ENCODE data around the gene PCNX2.

Gene PCNX2

DNA sequence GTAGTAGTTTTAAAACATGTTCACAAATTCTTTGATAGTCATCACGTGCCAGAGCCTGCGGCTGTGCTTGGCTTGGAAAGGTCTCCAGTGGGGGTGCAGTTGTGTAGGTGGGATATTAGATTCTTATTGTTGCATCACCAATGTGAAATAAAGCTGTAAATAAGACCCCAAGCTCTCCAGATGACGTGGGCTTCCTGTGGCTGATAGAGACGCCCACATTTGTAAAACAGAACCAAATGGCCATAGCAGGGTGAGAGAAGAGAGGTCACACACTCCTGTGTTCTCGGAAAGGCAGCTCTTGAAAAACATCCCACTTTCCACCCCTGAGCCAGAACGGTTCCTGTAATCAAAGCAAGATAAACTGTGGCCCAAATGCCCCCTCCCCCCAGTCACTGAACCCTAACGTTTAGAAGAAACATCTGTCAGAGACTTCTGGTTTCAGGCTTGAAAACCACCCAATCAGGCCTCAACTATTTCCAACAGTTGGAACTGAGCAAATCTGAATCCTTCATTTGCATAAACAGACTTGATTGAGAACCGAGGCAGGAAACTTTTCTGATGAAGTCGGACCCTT, 351.8 kb downstream of the PCNX2 start:
- no peak overlapping the region for H3K4me3 ChIP-seq (ENCODE audit: low read length)
- H3K27ac ChIP-seq (ENCODE audit: low read depth, low read length): no peak overlapping the region
- H3K27me3 ChIP-seq (ENCODE audit: insufficient read depth, low read length): no peaks in the 10 kb centered on the region
- no peaks in the 10 kb centered on the region for H3K9me3 ChIP-seq (ENCODE audit: insufficient read depth, low read depth, low read length)
- H3K36me3 ChIP-seq (ENCODE audit: insufficient read depth, low read length): no peaks in the 10 kb centered on the region
- no peaks in the 10 kb centered on the region for H3K4me1 ChIP-seq (ENCODE audit: insufficient read depth, low read length)
- no peak overlapping the region for H3K9ac ChIP-seq (ENCODE audit: low read depth, low read length)
- WGBS: 88% methylated on average over 9 of the region's 9 CpGs

DNA sequence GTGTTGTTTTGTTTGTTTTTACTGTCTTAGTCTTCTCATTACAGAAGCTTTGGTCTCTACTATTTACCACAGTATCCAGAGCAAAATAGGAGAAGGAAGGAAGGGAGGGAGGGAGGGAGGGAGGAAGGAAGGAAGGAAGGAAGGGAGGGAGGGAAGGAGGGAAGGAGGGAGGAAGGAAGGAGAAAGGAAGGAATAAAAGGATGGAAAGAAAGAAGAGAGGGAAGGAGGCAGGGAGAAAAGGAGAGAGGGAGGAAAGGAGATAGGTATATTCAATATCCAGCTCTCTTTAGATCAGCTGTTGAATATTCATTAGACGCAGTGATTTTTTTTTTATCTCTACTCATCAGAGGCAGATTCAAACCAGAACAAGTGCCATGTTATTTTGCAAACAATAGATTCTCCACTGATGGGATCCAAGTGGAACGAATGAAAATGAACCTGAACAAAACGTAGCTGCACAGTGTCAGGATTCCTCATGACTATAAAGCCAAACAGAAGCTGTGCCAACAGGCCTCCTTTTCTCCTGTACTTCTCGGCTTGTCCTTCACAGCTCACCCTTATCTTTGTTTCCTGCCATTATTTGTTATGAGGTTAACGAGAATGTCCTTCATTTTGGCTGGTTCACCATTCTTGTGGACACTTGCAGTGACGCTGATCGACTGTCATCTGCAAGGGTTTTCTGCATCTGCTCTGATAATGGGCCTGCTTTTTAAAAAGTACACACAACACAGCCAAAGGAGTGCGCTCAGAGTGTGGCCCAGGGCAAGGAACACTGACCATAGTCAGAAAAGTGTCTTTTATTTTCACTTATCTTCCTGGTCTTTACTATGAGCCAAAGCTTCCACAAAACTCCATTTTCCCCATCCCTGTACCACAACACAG, 352.9 kb downstream of the PCNX2 start:
- Histone ChIP-seq H3K27ac (ENCODE audit: low read depth, low read length) (no peak overlapping the region), H3K4me1 (ENCODE audit: insufficient read depth, low read length) (no peaks in the 10 kb centered on the region), H3K4me3 (ENCODE audit: low read length) (no peak overlapping the region), H3K9ac (ENCODE audit: low read depth, low read length) (no peak overlapping the region), H3K36me3 (ENCODE audit: insufficient read depth, low read length) (no peaks in the 10 kb centered on the region), H3K9me3 (ENCODE audit: insufficient read depth, low read depth, low read length) (no peaks in the 10 kb centered on the region), H3K27me3 (ENCODE audit: insufficient read depth, low read length) (no peaks in the 10 kb centered on the region)
- WGBS: 90% methylated on average over 8 of the region's 8 CpGs

DNA sequence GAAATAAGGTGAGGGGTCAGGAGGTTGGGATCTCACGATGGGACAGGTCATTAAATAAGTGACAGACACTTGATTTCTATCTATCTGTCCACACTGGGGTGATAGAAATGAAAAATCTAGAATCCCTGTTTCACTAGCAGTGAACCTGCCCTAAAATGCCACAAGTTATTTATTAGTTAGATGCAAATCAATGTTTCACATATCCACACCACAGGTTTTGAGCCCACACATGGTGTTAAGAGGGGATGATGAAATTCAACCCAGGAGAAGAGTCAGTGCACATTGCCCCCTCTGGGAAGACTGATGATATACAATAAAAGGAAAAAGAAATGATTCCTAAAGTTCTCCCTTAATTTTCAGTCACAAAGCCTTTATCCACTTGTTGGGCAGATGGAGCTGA, 355.3 kb downstream of the PCNX2 start:
- Histone ChIP-seq H3K27ac (ENCODE audit: low read depth, low read length) (no peak overlapping the region), H3K4me3 (ENCODE audit: low read length) (no peak overlapping the region), H3K36me3 (ENCODE audit: insufficient read depth, low read length) (no peaks in the 10 kb centered on the region), H3K27me3 (ENCODE audit: insufficient read depth, low read length) (no peaks in the 10 kb centered on the region), H3K9me3 (ENCODE audit: insufficient read depth, low read depth, low read length) (no peaks in the 10 kb centered on the region), H3K4me1 (ENCODE audit: insufficient read depth, low read length) (no peaks in the 10 kb centered on the region), H3K9ac (ENCODE audit: low read depth, low read length) (no peak overlapping the region)
- 100% methylated on average over 1 of the region's 1 CpG for WGBS

DNA sequence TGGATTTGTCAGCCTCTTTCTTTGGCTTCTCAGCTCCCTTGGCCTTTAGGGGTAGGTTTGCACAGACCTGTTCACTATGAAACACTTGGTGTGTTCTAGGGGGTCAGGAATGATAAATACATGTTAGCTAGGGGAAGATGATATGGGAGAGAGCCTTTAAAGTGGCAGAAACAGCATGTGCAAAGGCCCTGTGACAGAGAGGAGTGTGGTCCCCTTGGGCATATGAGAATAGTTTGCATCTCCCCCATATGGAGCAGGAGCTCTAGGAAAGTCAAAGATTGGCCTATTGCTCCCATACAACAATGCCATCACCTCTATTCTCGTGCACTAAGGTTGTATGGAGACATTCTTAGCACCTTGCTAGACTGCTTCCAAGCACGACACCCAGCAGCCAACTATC, 355.8 kb downstream of the PCNX2 start:
- 98% methylated on average over 2 of the region's 2 CpGs for WGBS
- Histone ChIP-seq H3K27ac (ENCODE audit: low read depth, low read length) (no peak overlapping the region), H3K4me3 (ENCODE audit: low read length) (no peak overlapping the region), H3K9me3 (ENCODE audit: insufficient read depth, low read depth, low read length) (no peaks in the 10 kb centered on the region), H3K36me3 (ENCODE audit: insufficient read depth, low read length) (no peaks in the 10 kb centered on the region), H3K27me3 (ENCODE audit: insufficient read depth, low read length) (no peaks in the 10 kb centered on the region), H3K9ac (ENCODE audit: low read depth, low read length) (no peak overlapping the region), H3K4me1 (ENCODE audit: insufficient read depth, low read length) (no peaks in the 10 kb centered on the region)

DNA sequence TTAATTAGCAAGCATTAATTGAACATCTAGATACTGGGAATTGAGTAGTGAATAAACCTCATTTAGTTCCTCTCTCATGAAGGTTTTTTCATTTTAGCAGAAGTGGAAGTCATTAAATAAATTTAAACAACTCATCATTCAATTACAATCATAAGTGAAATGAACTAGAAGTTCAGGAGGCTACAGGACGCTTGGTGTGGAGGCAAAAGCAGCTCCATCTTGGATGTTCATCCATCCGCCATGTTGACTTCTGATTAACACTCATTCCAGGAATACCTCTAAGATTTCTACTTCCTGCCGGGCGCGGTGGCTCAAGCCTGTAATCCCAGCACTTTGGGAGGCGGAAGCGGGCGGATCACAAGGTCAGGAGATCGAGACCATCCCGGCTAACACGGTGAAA, 356.6 kb downstream of the PCNX2 start:
- Histone ChIP-seq H3K4me3 (ENCODE audit: low read length) (no peak overlapping the region), H3K9ac (ENCODE audit: low read depth, low read length) (no peak overlapping the region), H3K9me3 (ENCODE audit: insufficient read depth, low read depth, low read length) (no peaks in the 10 kb centered on the region), H3K36me3 (ENCODE audit: insufficient read depth, low read length) (no peaks in the 10 kb centered on the region), H3K27me3 (ENCODE audit: insufficient read depth, low read length) (no peaks in the 10 kb centered on the region), H3K4me1 (ENCODE audit: insufficient read depth, low read length) (no peaks in the 10 kb centered on the region), H3K27ac (ENCODE audit: low read depth, low read length) (no peak overlapping the region)
- 90% methylated on average over 9 of the region's 11 CpGs for WGBS

DNA sequence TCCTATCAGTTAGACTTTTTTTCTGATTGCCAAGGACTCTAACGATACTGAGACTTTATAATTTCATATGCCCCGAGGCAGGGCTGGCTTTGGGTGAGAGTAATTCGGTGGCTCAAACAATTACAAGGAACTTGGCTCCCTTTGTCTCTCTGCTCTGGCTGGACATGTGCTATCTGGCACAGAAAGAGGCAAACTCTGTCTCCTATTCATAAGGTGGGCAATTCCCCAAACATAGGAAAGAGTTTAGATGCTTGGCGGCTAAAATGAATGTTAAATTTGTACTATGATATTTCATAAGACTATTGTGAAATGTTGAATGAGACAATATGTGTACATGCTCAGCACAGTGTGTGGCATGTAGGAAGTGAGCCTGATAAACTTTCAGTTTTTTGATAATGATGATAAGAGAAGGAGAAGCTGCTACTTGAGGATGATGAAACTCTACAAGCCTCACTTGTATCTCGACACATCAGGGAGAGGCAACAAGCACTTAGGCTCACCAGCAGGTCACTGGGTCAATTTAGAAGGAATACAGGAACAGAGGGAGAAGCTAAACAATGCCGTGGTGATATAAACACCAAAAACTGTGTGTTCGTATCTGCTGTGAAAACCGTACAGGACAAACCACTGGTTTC, 357.7 kb downstream of the PCNX2 start:
- Histone ChIP-seq H3K9me3 (ENCODE audit: insufficient read depth, low read depth, low read length) (no peaks in the 10 kb centered on the region), H3K4me3 (ENCODE audit: low read length) (no peak overlapping the region), H3K27ac (ENCODE audit: low read depth, low read length) (no peak overlapping the region), H3K9ac (ENCODE audit: low read depth, low read length) (no peak overlapping the region), H3K27me3 (ENCODE audit: insufficient read depth, low read length) (no peaks in the 10 kb centered on the region), H3K36me3 (ENCODE audit: insufficient read depth, low read length) (no peaks in the 10 kb centered on the region), H3K4me1 (ENCODE audit: insufficient read depth, low read length) (no peaks in the 10 kb centered on the region)
- 93% methylated on average over 8 of the region's 8 CpGs for WGBS

DNA sequence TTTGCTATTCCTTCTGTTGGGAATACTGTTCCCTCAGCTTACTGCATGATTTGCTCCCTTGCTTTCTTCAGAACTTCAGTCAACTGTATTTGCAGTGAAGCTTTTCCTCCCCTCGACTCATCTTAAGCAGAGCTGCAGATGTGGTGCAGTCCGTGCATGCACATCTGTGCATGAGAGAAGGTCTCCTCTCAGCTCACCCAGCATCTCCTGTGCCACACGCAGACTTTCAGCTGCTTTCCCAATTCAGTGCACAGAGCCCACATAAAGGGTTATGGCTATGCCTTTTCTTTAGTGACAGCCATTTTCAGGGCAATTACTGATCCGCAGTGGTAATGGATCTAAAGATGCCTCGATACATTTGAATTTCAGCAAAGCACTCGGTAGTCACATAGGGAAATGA, 358.6 kb downstream of the PCNX2 start:
- Histone ChIP-seq H3K4me1 (ENCODE audit: insufficient read depth, low read length) (no peaks in the 10 kb centered on the region), H3K4me3 (ENCODE audit: low read length) (no peak overlapping the region), H3K9ac (ENCODE audit: low read depth, low read length) (no peak overlapping the region), H3K27ac (ENCODE audit: low read depth, low read length) (no peak overlapping the region), H3K36me3 (ENCODE audit: insufficient read depth, low read length) (no peaks in the 10 kb centered on the region), H3K9me3 (ENCODE audit: insufficient read depth, low read depth, low read length) (no peaks in the 10 kb centered on the region), H3K27me3 (ENCODE audit: insufficient read depth, low read length) (no peaks in the 10 kb centered on the region)
- WGBS: 94% methylated on average over 6 of the region's 6 CpGs
